GM10248 (cell line): Measurements from ENCODE around the gene ADCY5.

Source experiments
- CTCF ChIA-PET: fragments of 300-600 bp; sonication (Branson Sonifier 250); formaldehyde crosslinking; extraction: SDS; loops from one replicate; lab custom pipeline; 2021; ENCODE audit warnings: antibody characterized with exemption; lab: Yijun Ruan, JAX
- POLR2A ChIA-PET: fragments of 350-650 bp; sonication (Branson Sonifier 250); formaldehyde crosslinking; extraction: SDS; loops from one replicate; lab custom pipeline; 2020; ENCODE audit warnings: antibody characterized with exemption; lab: Yijun Ruan, JAX
- DNase-seq: peaks from one replicate; pipeline ENCODE4 v3.0.0; 2012; ENCODE audit errors: extremely low spot score
- CTCF ChIP-seq: IDR thresholded peaks from 2 replicates; pipeline ENCODE4 v1.5.1; 2012; ENCODE audit warnings: mild to moderate bottlenecking, low read depth; ENCODE audit errors: extremely low read depth, missing control alignments, control extremely low read depth

ADCY5 gene

GRCh38 chr3:123348471-123349200, 100.3 kb downstream of the ADCY5 start:
- CTCF ChIA-PET = no interaction called here
- POLR2A ChIA-PET = no interaction called here
- TF ChIP-seq CTCF = no peak
- no peak for DNase-seq

DNA sequence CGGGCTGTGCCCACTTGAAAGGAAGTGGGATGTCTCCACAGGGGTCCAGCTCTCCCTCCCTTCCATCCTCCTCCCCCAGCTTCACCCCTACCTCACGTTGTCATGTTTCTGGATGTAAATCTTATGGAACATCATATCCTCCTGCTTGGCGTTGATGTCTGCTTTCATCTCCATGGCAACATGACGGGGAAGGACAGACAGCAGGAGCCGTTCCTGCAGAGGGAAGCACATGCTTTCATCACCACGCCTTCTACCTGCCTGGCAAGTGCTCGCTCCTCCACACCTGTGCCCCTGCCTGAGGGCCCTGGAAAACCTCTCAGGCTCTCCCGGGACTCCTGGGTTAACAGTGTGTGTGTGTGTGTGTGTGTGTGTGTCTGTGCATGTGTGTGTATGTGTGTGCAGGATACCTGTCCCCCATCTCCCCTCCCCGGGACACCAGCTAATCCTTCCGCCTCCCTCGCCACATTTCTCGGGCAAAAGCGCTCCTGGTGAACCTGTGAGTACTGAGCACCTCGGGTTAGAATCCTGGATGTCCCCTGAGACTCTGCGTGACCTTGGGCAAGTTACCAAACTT, 101.1 kb downstream of the ADCY5 start:
- ChIA-PET CTCF (interaction anchor here (1.8 kb wide), 1 partner anchor 17 kb away, joined by 3 read pairs; no protein-coding TSS in a partner anchor), POLR2A (no interaction called here)
- DNase-seq = no peak
- TF ChIP-seq CTCF = no peak

- CTCF ChIA-PET = interaction anchor here (1.8 kb wide), 1 partner anchor 17 kb away, joined by 3 read pairs; no protein-coding TSS in a partner anchor
- no peak for DNase-seq
- POLR2A ChIA-PET = no interaction called here
- TF ChIP-seq CTCF = no peak
These were observed 101.7 kb downstream of the ADCY5 start for GRCh38 chr3:123347205-123347604.

GRCh38 chr3:123346021-123346420, 102.9 kb downstream of the ADCY5 start:
- POLR2A ChIA-PET = no interaction called here
- no peak for TF ChIP-seq CTCF
- CTCF ChIA-PET = interaction anchor here (1.4 to 1.5 kb wide), 2 partner anchors 17 to 215 kb away, joined by 3 to 5 read pairs; no protein-coding TSS in a partner anchor
- DNase-seq = no peak

DNA sequence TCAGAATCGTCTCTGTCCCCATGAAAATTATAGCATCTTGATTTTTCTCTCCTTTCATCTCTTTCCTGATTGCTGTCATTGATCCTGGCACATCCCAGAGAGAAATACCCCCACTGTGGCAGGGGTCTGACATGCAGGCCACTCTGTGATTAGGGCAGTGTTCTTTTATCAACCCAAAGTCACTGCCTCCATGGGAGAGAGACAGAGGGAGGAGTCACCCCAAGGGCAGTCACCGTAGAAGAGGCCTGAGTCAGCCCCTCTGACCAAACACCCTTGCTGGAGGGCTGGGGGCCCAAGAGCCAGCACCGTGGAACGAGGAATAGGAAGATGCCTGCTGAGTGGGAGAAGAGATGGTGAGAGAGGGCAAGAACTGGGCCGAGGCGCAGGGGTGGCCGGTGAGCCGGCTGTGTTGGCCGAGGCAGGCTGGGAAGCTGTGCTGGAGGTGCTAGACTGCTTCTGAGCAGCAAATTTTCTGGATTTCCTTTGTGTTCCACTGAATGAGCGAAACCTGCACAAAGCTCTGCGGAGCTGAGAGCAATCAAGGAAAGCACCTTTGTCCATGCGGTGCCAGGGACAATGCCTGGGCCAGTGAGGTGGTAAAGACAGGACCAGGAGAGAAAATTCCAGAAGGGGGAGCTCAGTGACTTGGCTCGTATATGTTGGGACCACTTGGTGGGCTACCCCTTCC, 103.8 kb downstream of the ADCY5 start:
- DNase-seq = no peak
- POLR2A ChIA-PET = no interaction called here
- no peak for TF ChIP-seq CTCF
- CTCF ChIA-PET = interaction anchor here (1.4 to 1.5 kb wide), 2 partner anchors 16 to 216 kb away, joined by 3 to 5 read pairs; no protein-coding TSS in a partner anchor

- ChIA-PET CTCF (interaction anchor here (1.2 to 2.2 kb wide), 2 partner anchors 9 to 14 kb away, joined by 3 to 9 read pairs; no protein-coding TSS in a partner anchor), POLR2A (no interaction called here)
- no peak for DNase-seq
- TF ChIP-seq CTCF = no peak
These were observed 104.5 kb downstream of the ADCY5 start for GRCh38 chr3:123344175-123344906.
